Brain microvascular endothelial cell (primary cell): ENCODE results near the gene GIMAP6.

Experiments
- DNase-seq: peaks from one replicate; pipeline ENCODE4 v3.0.0-alpha.2; 2020
- H3K27ac ChIP-seq: fragments of 250-450 bp; sonication (Bioruptor Pico); 2 replicates; pipeline ENCODE4 v1.5.1; 2020; ENCODE audit warnings: mild to moderate bottlenecking, moderate library complexity
- H3K27me3 ChIP-seq: fragments of 250-450 bp; sonication (Bioruptor Pico); replicated peaks from 2 replicates; pipeline ENCODE4 v1.5.1; 2020; ENCODE audit warnings: mild to moderate bottlenecking
- H3K36me3 ChIP-seq: fragments of 250-450 bp; sonication (Bioruptor Pico); replicated peaks from 2 replicates; pipeline ENCODE4 v1.5.1; 2020; ENCODE audit warnings: mild to moderate bottlenecking
- H3K4me3 ChIP-seq: 2 replicates; pipeline ENCODE4 v1.5.1; 2011; ENCODE audit warnings: low read depth, mild to moderate bottlenecking, control low read depth, low read length, moderate library complexity
- in situ Hi-C: cut with HindIII; loops from 2 replicates; pipeline ENCODE4 v1.10.0; 2017; ENCODE audit warnings: low sequenced_read_pairs, low pct_ligation_motif_present
- TF ChIP-seq, protein P1 (sequence below): IDR thresholded peaks from 2 replicates; pipeline ENCODE4 v1.5.1; 2011; ENCODE audit warnings: low read depth, mild to moderate bottlenecking, moderate library complexity, low read length, control low read depth, inconsistent platforms; ENCODE audit errors: missing control alignments

Gene GIMAP6

DNA sequence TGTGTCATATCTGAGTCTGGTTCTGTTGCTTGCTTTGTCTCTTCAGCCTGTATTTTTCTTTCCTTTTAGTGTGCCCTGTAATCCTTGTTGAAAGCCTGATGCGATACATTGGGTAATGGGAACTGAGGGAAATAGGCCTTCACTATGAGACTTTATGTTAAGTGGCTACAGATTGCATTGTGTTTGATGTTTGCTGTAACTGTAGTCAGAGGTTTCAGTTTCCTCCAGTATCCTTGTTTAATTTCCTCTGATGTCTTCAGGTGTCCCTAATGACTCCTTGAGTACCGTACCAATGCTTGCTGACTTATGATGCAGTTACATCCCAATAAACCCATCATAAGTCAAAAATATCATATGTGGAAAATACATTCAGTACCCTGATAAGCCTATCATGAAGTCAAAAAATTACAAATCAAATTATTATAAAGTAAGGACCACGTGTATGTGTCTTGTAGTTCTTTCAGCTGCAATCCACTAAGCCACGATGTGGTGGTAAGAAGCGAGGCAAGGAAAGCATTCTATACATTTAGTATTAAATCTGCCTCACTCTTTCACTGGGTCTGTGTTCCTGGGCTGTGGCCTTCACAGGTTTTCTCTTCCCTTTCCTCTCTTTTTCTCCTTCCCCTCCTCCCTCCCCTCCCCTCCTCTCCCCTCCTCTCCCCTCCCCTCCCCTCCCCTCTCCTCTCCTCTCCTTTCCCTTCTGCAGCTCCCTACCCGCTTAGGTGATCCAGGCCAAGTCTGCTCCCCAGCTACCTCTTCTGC, 13.3 kb upstream of the GIMAP6 start:
- no peaks in the 10 kb centered on the region for H3K27me3 ChIP-seq
- H3K27ac ChIP-seq, result no peak overlapping the region
- DNase-seq, result no peak
- TF ChIP-seq, protein P1, sequence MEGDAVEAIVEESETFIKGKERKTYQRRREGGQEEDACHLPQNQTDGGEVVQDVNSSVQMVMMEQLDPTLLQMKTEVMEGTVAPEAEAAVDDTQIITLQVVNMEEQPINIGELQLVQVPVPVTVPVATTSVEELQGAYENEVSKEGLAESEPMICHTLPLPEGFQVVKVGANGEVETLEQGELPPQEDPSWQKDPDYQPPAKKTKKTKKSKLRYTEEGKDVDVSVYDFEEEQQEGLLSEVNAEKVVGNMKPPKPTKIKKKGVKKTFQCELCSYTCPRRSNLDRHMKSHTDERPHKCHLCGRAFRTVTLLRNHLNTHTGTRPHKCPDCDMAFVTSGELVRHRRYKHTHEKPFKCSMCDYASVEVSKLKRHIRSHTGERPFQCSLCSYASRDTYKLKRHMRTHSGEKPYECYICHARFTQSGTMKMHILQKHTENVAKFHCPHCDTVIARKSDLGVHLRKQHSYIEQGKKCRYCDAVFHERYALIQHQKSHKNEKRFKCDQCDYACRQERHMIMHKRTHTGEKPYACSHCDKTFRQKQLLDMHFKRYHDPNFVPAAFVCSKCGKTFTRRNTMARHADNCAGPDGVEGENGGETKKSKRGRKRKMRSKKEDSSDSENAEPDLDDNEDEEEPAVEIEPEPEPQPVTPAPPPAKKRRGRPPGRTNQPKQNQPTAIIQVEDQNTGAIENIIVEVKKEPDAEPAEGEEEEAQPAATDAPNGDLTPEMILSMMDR, result no peak
- in situ Hi-C loops, result no loop called here
- no peaks in the 10 kb centered on the region for H3K36me3 ChIP-seq
- no peak overlapping the region for H3K4me3 ChIP-seq

GRCh38 chr7:150642926-150643325, 10.7 kb upstream of the GIMAP6 start:
- Histone ChIP-seq H3K27me3 (no peaks in the 10 kb centered on the region), H3K36me3 (no peaks in the 10 kb centered on the region), H3K4me3 (no peak overlapping the region), H3K27ac (no peak overlapping the region)
- DNase-seq, result no peak
- TF ChIP-seq, protein P1, result no peak
- in situ Hi-C loops, result no loop called here

DNA sequence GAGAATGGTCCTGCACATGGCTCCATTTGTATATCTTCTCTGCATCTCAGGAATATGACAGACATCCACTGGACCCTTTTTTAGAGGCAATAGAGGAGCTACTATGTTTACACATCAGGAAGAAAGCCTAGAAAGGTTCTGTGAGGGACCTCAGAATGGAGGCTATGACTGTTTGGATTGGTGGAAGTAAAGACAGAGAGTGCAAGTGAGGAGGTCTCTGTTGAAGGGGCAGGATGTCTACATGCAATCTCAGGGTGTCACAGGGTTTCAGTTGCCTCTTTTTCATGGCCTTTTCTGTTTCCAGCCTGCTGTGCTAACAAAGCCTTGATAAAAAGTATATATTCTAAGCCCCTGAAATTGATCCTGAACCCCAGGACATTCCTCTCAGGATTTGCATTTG, 9.7 kb upstream of the GIMAP6 start:
- Histone ChIP-seq H3K27ac (no peak overlapping the region), H3K36me3 (no peaks in the 10 kb centered on the region), H3K4me3 (no peak overlapping the region), H3K27me3 (no peaks in the 10 kb centered on the region)
- TF ChIP-seq, protein P1, result no peak
- in situ Hi-C loops, result no loop called here
- DNase-seq, result no peak

DNA sequence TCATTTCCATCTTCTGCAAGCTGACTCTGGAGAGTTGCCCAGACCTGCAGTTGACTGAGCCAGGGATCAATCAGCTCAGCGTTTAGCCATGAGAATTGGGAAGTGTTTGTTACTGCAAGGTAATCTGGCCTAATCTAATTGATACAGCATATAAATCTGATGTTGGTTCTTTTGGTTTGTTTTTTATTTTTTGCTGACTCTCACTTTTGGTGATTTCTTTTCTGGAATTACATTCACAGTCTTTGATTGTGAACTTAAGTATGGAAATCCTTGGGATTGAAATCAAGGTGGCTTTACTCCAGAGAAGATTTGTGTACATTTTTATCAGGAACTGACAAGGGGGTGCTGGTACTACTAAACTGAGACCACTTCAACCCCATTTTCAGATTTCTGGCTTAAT, 1.7 kb upstream of the GIMAP6 start:
- TF ChIP-seq, protein P1, result no peak
- Histone ChIP-seq H3K27me3 (no peaks in the 10 kb centered on the region), H3K36me3 (no peaks in the 10 kb centered on the region), H3K4me3 (no peak overlapping the region), H3K27ac (no peak overlapping the region)
- DNase-seq, result no peak
- in situ Hi-C loops, result no loop called here

DNA sequence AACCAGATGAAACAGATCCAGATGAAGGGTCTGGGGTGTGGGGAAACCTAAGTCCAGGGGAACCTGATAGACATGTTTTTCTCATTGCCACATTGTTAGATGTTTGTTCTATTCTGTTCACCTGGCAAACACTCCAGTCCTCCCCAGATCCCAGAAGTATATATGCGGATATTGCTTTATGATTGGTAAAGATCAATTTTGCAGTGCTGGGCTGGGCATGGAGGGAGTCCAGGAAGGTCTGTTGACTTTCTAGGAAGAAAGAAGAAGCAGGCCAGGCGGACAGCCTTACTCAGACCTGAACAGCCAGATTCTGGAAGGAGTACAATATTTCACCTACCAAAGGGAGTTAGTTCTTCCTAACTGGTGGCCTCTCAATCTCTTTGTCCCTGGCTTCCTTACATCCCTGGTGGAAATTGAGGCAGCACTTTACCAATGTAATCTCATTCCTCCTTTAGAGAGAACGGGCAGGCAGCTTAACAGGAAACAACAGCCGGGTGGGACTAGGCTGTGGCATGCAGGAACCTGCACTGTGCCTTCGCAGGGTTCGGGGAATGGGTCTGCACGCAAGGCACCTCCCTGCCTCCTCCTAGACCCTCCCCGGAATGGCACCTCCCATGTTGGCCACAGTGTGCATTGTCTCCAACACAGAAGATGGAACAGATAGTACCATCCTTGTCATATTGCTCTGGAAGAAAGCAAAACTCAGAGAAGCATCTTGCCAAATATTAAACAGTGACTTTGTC, 930 bp downstream of the GIMAP6 start:
- Histone ChIP-seq H3K4me3 (no peak overlapping the region), H3K27ac (no peak overlapping the region)
- DNase-seq, result no peak

More for the DNA sequence above, 930 bp downstream of the GIMAP6 start:
- Histone ChIP-seq H3K27me3 (no peaks in the 10 kb centered on the region), H3K36me3 (no peaks in the 10 kb centered on the region)
- in situ Hi-C loops, result no loop called here
- TF ChIP-seq, protein P1, result no peak
